GM12878 (cell line): ENCODE data around the gene PSMD8. TPM values are rescaled to one million over a fixed set of nuclear protein-coding genes. Genes with fewer than 3 reads are reported as not detected.

Source experiments
- CBX5 ChIP-seq: sonication (generic); IDR thresholded peaks from 2 replicates; pipeline ENCODE4 v1.6.1; 2016; ENCODE audit warnings: low read depth, moderate library complexity, mild to moderate bottlenecking, inconsistent platforms
- CTCF ChIP-seq, 3 experiments: IDR thresholded peaks in 2 of 3; conservative IDR thresholded peaks in 1 of 3; 2 replicates each; pipeline ENCODE4 v1.5.1; 2011; ENCODE audit warnings: low read depth in 3 of 3, low read length in 3 of 3, mild to moderate bottlenecking in 3 of 3, control low read depth in 2 of 3, moderate library complexity in 2 of 3, inconsistent platforms in 1 of 3, mixed read lengths in 1 of 3; ENCODE audit not compliant: control insufficient read depth in 2 of 3, insufficient read depth in 1 of 3; ENCODE audit errors: extremely low read depth in 1 of 3
- HDAC6 ChIP-seq: fragments of 200-600 bp; sonication (generic); IDR thresholded peaks from one replicate; pipeline ENCODE4 v1.8.0; 2017; ENCODE audit warnings: antibody characterized with exemption; ENCODE audit not compliant: unreplicated experiment
- HDGF ChIP-seq: fragments of 450-650 bp; IDR thresholded peaks from 2 replicates; pipeline ENCODE4 v1.6.1; 2016; ENCODE audit warnings: antibody characterized with exemption
- IRF3 ChIP-seq: fragments of 450-650 bp; IDR thresholded peaks from 2 replicates; pipeline ENCODE4 v1.6.1; 2014; ENCODE audit warnings: mild to moderate bottlenecking
- KAT2A ChIP-seq: conservative IDR thresholded peaks from 2 replicates; pipeline ENCODE4 v1.6.1; 2011; ENCODE audit warnings: low read depth, low read length; ENCODE audit not compliant: control insufficient read depth
- LARP7 ChIP-seq: fragments of 450-650 bp; IDR thresholded peaks from 2 replicates; pipeline ENCODE4 v1.6.1; 2017; ENCODE audit warnings: mild to moderate bottlenecking
- MTA3 ChIP-seq: IDR thresholded peaks from 2 replicates; pipeline ENCODE4 v1.6.1; 2012; ENCODE audit warnings: low read length, inconsistent platforms, borderline replicate concordance
- PAX8 ChIP-seq: fragments of 450-650 bp; IDR thresholded peaks from 2 replicates; pipeline ENCODE4 v1.6.1; 2017; ENCODE audit warnings: mild to moderate bottlenecking, moderate library complexity
- POLR2AphosphoS2 ChIP-seq: IDR thresholded peaks from 2 replicates; pipeline ENCODE4 v1.6.1; 2011; ENCODE audit warnings: low read depth, mild to moderate bottlenecking, low read length, improper control_type of control experiment, moderate library complexity
- PRDM15 ChIP-seq: fragments of 450-650 bp; formaldehyde crosslinking; IDR thresholded peaks from 2 replicates; pipeline ENCODE4 v1.4.0; 2020; ENCODE audit warnings: mild to moderate bottlenecking, moderate library complexity
- RFX5 ChIP-seq: IDR thresholded peaks from 2 replicates; pipeline ENCODE4 v1.6.1; 2011; ENCODE audit warnings: low read depth, low read length, improper control_type of control experiment
- SMAD1 ChIP-seq: fragments of 450-650 bp; IDR thresholded peaks from 2 replicates; pipeline ENCODE4 v1.6.1; 2018; ENCODE audit warnings: mild to moderate bottlenecking, low read depth; ENCODE audit not compliant: partially characterized antibody
- SMAD5 ChIP-seq: IDR thresholded peaks from 2 replicates; pipeline ENCODE4 v1.6.1; 2016; ENCODE audit warnings: antibody characterized with exemption, low read depth
- SP1 ChIP-seq: IDR thresholded peaks from one replicate; pipeline ENCODE4 v1.6.1; 2011; ENCODE audit warnings: low read depth, low read length
- SREBF1 ChIP-seq: IDR thresholded peaks from 2 replicates; pipeline ENCODE4 v1.6.1; 2012; ENCODE audit warnings: mild to moderate bottlenecking, low read length
- SRF ChIP-seq, 2 experiments: IDR thresholded peaks; 2 replicates each; pipeline ENCODE4 v1.6.1; 2011; ENCODE audit warnings: low read depth in 2 of 2, low read length in 2 of 2, mild to moderate bottlenecking in 1 of 2, moderate library complexity in 1 of 2
- USF2 ChIP-seq: IDR thresholded peaks from 2 replicates; pipeline ENCODE4 v1.6.1; 2011; ENCODE audit warnings: low read depth, low read length, improper control_type of control experiment, borderline replicate concordance
- ZNF24 ChIP-seq: fragments of 450-650 bp; IDR thresholded peaks from 2 replicates; pipeline ENCODE4 v1.6.1; 2017; ENCODE audit warnings: antibody characterized with exemption, mild to moderate bottlenecking
- ZNF274 ChIP-seq: IDR thresholded peaks from one replicate; pipeline ENCODE4 v1.8.0; 2011; ENCODE audit not compliant: insufficient read length, insufficient read depth
- polyA plus RNA-seq, 11 experiments: library from polyadenylated mRNA; depleted of rRNA in 4 of 11; unstranded in 6 of 11; stranded (reverse) in 5 of 11; fragments of >200 nt; fragmentation: Nextera tagmentation in 4 of 11; fragmentation: Illumina TruSeq in 1 of 11; extraction: Ambion mirVana in 4 of 11; extraction: Trizol in 1 of 11; gene quantifications; 1 replicate in 1 of 11; 2 replicates in 10 of 11; pipeline versions ENCODE4 v1.2.1 to v1.2.3, GENCODE V29; 2011 to 2016; ENCODE audit warnings: inconsistent platforms in 2 of 11, missing spikeins in 2 of 11, low read depth in 1 of 11
- total RNA-seq, 4 experiments: library from RNA; depleted of rRNA in 3 of 4; stranded (reverse); fragments of >200 nt in 3 of 4; fragmentation: Illumina TruSeq in 1 of 4; extraction: Trizol in 1 of 4; gene quantifications; 2 replicates each; pipeline versions ENCODE4 v1.2.1 to v1.2.3, GENCODE V29; 2013 to 2021
- TF ChIP-seq, protein P1 (sequence below): fragments of 450-650 bp; IDR thresholded peaks from 2 replicates; pipeline ENCODE4 v1.6.1; 2018; ENCODE audit warnings: mild to moderate bottlenecking, low read depth, moderate library complexity; ENCODE audit not compliant: partially characterized antibody

Gene PSMD8
- total and polyA plus RNA-seq, 10 of the 15 experiments (the other 5 are each of a cell fraction or from before 2014, with no cell fraction given) = 81.2 to 409 (median 268) TPM

DNA sequence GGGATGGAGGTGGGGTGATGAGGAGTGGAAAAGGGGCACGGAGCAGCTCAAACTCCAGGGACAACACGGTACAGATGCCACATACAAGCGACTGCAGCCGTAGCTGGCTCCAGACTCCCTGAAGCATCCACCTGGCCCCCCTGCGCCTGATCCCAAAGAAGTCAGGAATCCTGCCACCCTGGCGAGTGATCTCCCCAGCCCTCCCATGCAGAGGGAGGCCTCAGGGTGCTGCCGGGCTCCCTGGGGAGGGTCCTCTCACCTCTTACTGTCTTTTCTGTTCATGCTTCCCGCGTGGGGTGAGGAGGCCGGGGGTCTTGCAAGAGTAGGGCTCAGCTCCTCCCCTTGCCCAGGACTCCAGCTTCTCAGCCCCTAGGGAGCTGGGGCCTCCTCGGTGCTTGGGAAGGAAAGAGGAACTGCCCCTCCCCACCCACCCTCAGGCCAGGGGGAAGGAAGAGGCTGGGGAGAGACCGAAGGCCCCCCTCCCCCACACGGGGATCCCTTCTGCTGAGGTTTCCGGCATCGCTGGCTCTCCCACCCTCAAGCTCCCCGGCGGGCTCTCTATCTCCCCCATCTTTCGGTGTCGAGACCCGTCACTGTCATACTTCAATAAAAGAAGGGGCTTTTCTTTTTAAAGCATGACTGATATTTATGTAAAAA is 51.6 kb downstream of the PSMD8 start, which contains the start of gene RASGRP4 (continued):
- TF ChIP-seq IRF3 (no peak), SREBF1 (no peak), HDGF (no peak), CBX5 (no peak), KAT2A (no peak), PAX8 (no peak), SMAD5 (no peak), RFX5 (no peak), SMAD1 (no peak), SRF (IDR thresholded peaks at IDR 0.05; ENCODE audit: low read depth in 2 of 2, low read length in 2 of 2) (no peak), MTA3 (no peak), ZNF24 (no peak), LARP7 (no peak), SP1 (no peak), USF2 (no peak), HDAC6 (no peak), PRDM15 (CRISPR knock-in tag) (no peak), POLR2AphosphoS2 (no peak), CTCF (IDR thresholded peaks at IDR 0.05 in 2 of 3, conservative IDR thresholded peaks at IDR 0.05 in 1 of 3; ENCODE audit: control insufficient read depth in 2 of 3, extremely low read depth in 1 of 3, insufficient read depth in 1 of 3, low read depth in 3 of 3, low read length in 3 of 3) (peak in 1 of 3 experiments; percentile 4; a peak in 1 of 6 replicates), ZNF274 (no peak)
- TF ChIP-seq, protein P1, sequence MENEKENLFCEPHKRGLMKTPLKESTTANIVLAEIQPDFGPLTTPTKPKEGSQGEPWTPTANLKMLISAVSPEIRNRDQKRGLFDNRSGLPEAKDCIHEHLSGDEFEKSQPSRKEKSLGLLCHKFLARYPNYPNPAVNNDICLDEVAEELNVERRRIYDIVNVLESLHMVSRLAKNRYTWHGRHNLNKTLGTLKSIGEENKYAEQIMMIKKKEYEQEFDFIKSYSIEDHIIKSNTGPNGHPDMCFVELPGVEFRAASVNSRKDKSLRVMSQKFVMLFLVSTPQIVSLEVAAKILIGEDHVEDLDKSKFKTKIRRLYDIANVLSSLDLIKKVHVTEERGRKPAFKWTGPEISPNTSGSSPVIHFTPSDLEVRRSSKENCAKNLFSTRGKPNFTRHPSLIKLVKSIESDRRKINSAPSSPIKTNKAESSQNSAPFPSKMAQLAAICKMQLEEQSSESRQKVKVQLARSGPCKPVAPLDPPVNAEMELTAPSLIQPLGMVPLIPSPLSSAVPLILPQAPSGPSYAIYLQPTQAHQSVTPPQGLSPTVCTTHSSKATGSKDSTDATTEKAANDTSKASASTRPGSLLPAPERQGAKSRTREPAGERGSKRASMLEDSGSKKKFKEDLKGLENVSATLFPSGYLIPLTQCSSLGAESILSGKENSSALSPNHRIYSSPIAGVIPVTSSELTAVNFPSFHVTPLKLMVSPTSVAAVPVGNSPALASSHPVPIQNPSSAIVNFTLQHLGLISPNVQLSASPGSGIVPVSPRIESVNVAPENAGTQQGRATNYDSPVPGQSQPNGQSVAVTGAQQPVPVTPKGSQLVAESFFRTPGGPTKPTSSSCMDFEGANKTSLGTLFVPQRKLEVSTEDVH = no peak
